Measurements from ENCODE around the gene DNAI4. TPM values are rescaled to one million over a fixed set of nuclear protein-coding genes. Genes with fewer than 3 reads are reported as not detected.
"Not testable (repeated sequence)": the region's sequence is repeated elsewhere in the genome, so short reads cannot be mapped to it uniquely, and the experiment has no call there.

Gene DNAI4
- total RNA-seq, 4 donors from 2014 or later = 0.49 to 10.1 (median 4.7) TPM

GRCh38 chr1:66893712-66894111, 30.9 kb downstream of the DNAI4 start:
- no peaks in the 10 kb centered on the region for H3K27me3 ChIP-seq
- no peak for ATAC-seq

GRCh38 chr1:66890621-66891020, 34.0 kb downstream of the DNAI4 start:
- Histone ChIP-seq H3K27me3 (no peaks in the 10 kb centered on the region), H3K4me3 (no peak overlapping the region), H3K36me3 (peaks cover 0 to 5% of the 10 kb centered on the region in 2 donors), H3K9me3 (no peaks in the 10 kb centered on the region), H3K27ac (no peak overlapping the region), H3K4me1 (no peaks in the 10 kb centered on the region)
- WGBS, 2 donors (ENCODE audit: low coverage in 1 of 2) = 89 to 100% methylated on average over 1 of the region's 1 CpG
- no peak for ATAC-seq
- TF ChIP-seq CTCF (IDR thresholded peaks at IDR 0.05) = no peak
- TF ChIP-seq POLR2AphosphoS5 (IDR thresholded peaks at IDR 0.05) = no peak
- TF ChIP-seq POLR2A (IDR thresholded peaks at IDR 0.05) = no peak
- no peak for TF ChIP-seq EP300 (IDR thresholded peaks at IDR 0.05)

More at GRCh38 chr1:66893712-66894111, 30.9 kb downstream of the DNAI4 start:
- 88 to 89% methylated on average over 3 of the region's 3 CpGs for WGBS, 2 donors (ENCODE audit: low coverage in 1 of 2)
- Histone ChIP-seq H3K4me1 (no peaks in the 10 kb centered on the region), H3K4me3 (no peak overlapping the region), H3K9me3 (no peaks in the 10 kb centered on the region), H3K27ac (no peak overlapping the region), H3K36me3 (peaks cover 0 to 5% of the 10 kb centered on the region in 2 donors)
- TF ChIP-seq CTCF (IDR thresholded peaks at IDR 0.05) = no peak
- no peak for TF ChIP-seq POLR2AphosphoS5 (IDR thresholded peaks at IDR 0.05)
- no peak for TF ChIP-seq EP300 (IDR thresholded peaks at IDR 0.05)

- Histone ChIP-seq H3K36me3 (peaks cover 0 to 5% of the 10 kb centered on the region in 2 donors), H3K4me1 (no peaks in the 10 kb centered on the region), H3K27me3 (no peaks in the 10 kb centered on the region), H3K9me3 (no peaks in the 10 kb centered on the region), H3K4me3 (no peak overlapping the region), H3K27ac (no peak overlapping the region)
- ATAC-seq = no peak
- 100% methylated on average over 1 of the region's 1 CpG for WGBS, 2 donors (ENCODE audit: low coverage in 1 of 2)
- TF ChIP-seq POLR2AphosphoS5 (IDR thresholded peaks at IDR 0.05) (no peak), CTCF (IDR thresholded peaks at IDR 0.05) (no peak), POLR2A (IDR thresholded peaks at IDR 0.05) (no peak), EP300 (IDR thresholded peaks at IDR 0.05) (no peak)
These were observed 35.6 kb downstream of the DNAI4 start for GRCh38 chr1:66889030-66889429.

- ATAC-seq = no peak
- peaks cover 0 to 19% (median 0%) of the 10 kb centered on the region in 3 donors for H3K9me3 ChIP-seq
- TF ChIP-seq POLR2AphosphoS5 (IDR thresholded peaks at IDR 0.05) (no peak), POLR2A (IDR thresholded peaks at IDR 0.05) (no peak), EP300 (IDR thresholded peaks at IDR 0.05) (no peak), CTCF (IDR thresholded peaks at IDR 0.05) (no peak)
- WGBS, 2 donors (ENCODE audit: low coverage in 1 of 2) = 86% methylated on average over 1 of the region's 1 CpG; no CpG with 5 or more reads in 1 of the 2 donors
- no peaks in the 10 kb centered on the region for H3K4me1 ChIP-seq
- no peak overlapping the region for H3K4me3 ChIP-seq
- H3K27me3 ChIP-seq = no peaks in the 10 kb centered on the region
- H3K36me3 ChIP-seq = no peaks in the 10 kb centered on the region
- no peak overlapping the region for H3K27ac ChIP-seq
These were observed 48.0 kb downstream of the DNAI4 start for GRCh38 chr1:66876664-66877063.

- 75% methylated on average over 2 of the region's 5 CpGs; no CpG with 5 or more reads in 1 of the 2 donors for WGBS, 2 donors (ENCODE audit: low coverage in 1 of 2)
- Histone ChIP-seq H3K4me1 (no peaks in the 10 kb centered on the region), H3K27me3 (no peaks in the 10 kb centered on the region), H3K36me3 (no peaks in the 10 kb centered on the region), H3K9me3 (no peaks in the 10 kb centered on the region), H3K27ac (no peak overlapping the region), H3K4me3 (no peak overlapping the region)
- no peak for ATAC-seq
- no peak for TF ChIP-seq POLR2A (IDR thresholded peaks at IDR 0.05)
- no peak for TF ChIP-seq EP300 (IDR thresholded peaks at IDR 0.05)
- TF ChIP-seq CTCF (IDR thresholded peaks at IDR 0.05) = no peak
- TF ChIP-seq POLR2AphosphoS5 (IDR thresholded peaks at IDR 0.05) = no peak
These were observed 51.5 kb downstream of the DNAI4 start for GRCh38 chr1:66873111-66873510.

- H3K27ac ChIP-seq, H3K4me3 ChIP-seq, H3K36me3 ChIP-seq, ATAC-seq, H3K9me3 ChIP-seq, H3K4me1 ChIP-seq, H3K27me3 ChIP-seq: not testable (repeated sequence)
- 92 to 100% methylated on average over 2 to 5 of the region's 7 CpGs for WGBS, 2 donors (ENCODE audit: low coverage in 1 of 2)
These were observed 52.6 kb downstream of the DNAI4 start for GRCh38 chr1:66872024-66872423.
